ENCODE data around the gene SLC7A14.

The SLC7A14 gene

GRCh38 chr3:170496026-170496867 lies 89.6 kb downstream of the SLC7A14 start:
- no peak for DNase-seq

- no peak for DNase-seq
Observed at GRCh38 chr3:170494766-170495165, 91.1 kb downstream of the SLC7A14 start.

- DNase-seq: no peak
Observed at GRCh38 chr3:170493712-170494182, 92.1 kb downstream of the SLC7A14 start.

DNA sequence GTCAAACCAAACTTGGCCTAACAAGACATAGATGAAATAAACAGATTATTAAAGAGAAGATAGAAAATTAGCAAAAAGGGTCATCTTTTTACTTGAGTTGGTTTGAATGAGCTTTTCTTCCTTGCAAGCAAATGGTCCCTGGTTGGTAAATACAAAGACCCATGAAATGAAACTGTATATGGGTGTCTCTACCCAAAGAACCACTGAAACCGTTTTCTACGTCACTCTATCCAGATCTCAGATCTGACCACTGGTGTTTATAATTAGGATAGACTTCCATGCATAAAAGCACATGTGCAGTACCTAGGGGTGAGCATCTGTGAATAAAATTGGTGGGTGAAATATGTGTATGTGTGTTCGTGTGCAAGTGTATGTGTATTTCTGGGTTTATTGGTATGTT lies 94.0 kb downstream of the SLC7A14 start:
- no peak for DNase-seq

- DNase-seq: no peak
Observed at GRCh38 chr3:170490828-170491560, 94.9 kb downstream of the SLC7A14 start.

GRCh38 chr3:170488802-170489201 lies 97.1 kb downstream of the SLC7A14 start:
- no peak for DNase-seq

- no peak for DNase-seq
Observed at GRCh38 chr3:170487031-170487430, 98.8 kb downstream of the SLC7A14 start.

DNA sequence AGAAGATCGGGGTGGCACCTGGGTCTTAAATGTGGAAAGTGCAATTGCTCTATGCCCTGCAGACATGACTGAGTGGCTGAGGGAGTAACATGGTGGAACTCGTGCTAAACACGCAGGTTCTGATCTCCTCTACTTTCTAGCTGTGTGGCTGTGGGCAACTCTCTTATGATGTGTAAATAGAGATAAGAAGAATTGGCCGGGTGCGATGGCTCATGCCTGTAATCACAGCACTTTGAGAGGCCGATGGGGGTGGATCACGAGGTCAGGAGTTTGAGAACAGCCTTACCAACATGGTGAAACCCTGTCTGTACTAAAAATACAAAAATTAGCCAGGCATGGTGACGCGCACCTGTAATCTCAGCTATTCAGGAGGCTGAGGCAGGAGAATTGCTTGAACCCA lies 99.5 kb downstream of the SLC7A14 start:
- no peak for DNase-seq

DNA sequence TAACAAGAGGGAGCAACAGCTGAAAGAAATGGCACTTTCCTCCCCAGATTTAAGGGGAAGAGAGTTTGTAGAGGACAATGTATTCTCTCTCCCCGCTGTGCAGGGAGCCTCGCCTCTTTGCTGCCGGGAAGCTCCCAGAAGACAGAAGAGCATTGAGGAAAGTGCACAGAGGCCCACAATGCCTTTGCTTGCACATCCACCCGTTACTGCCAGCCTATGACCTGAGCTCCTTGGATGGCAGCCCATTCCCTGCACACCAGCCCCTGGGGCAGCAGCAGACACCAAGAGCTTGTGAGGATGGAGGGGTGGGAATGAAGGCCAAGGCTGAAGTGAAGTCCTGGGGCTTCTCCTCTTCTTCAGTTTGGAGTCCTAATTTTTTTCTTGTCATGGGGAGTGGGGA lies 100.2 kb downstream of the SLC7A14 start:
- DNase-seq: no peak

GRCh38 chr3:170485294-170485693 lies 100.6 kb downstream of the SLC7A14 start:
- DNase-seq: no peak

GRCh38 chr3:170484869-170485268 lies 101.0 kb downstream of the SLC7A14 start:
- DNase-seq: no peak

DNA sequence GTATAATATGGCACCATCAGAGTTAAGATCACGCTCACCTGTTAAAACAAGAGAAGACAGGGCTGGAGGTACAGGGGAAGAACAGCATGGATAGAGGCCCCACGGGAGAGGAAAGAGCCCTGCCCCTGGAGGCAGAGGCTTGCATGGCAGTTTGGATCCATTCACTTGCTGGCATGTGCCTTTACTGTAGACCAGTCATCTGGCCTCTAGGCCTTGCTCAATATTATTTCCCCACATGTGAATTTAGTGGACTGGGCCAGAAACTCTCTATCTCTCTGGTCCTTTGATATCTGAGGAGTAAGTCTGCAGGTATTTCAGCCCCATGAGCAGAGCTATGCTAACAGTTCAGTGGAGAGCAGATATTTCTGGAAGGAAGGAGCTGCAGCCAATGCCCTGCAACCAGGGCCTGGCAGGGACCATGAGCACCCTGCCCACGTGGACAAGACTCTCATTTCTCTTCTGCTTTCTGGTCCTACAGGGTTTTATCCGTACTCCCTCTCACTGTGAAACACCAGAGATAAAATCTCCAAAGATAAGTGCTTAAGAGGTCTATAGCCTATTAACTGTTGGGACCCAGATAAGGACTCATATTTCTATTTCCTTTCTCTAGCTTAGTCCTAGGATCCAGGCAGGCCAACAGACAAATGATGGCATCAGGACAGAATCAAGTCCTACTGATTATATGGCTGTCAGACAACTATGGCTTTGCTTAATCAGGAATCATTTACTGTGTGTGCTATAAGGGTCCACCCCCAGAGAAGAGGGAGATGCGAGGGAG lies 102.2 kb downstream of the SLC7A14 start:
- no peak for DNase-seq

DNA sequence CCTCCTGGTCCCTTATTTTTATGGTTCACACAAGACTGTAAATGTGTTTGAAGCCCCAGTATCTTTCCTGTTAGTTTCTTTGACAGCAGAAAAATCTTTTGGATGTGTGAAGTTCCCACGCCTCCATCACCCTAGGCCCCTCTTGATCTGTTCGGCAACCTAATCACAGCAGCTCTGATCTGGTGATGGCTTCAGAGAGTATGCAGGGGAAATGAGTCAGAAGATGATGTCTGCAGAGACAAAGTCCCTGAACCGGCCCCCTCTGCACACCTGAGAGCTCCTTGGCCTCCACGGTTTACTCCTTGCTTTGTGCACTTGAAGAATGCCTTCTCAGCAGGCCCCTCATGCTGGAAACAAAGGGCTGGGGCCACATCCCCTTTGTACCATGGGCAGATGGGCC lies 103.7 kb downstream of the SLC7A14 start:
- no peak for DNase-seq

- DNase-seq: no peak
Observed at GRCh38 chr3:170480111-170480510, 105.8 kb downstream of the SLC7A14 start.

DNA sequence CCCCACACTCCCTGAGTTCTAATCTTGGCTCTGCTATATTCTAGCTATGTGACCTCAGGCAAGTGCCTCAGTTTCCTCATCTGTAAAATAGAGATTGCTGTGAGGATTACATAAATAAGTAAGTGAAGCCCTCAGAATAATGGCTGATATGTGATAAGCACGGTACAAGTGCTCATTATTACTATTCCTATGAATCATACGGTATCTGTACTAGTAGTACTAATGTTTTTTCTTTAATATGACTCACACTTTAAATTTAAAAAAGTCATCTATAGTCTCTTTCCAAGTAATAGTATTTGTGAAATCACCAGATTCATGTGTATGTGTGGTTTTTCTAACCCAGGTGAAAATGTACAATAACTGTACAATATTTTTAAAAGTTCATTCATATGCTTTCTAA lies 108.5 kb downstream of the SLC7A14 start:
- DNase-seq: no peak

DNA sequence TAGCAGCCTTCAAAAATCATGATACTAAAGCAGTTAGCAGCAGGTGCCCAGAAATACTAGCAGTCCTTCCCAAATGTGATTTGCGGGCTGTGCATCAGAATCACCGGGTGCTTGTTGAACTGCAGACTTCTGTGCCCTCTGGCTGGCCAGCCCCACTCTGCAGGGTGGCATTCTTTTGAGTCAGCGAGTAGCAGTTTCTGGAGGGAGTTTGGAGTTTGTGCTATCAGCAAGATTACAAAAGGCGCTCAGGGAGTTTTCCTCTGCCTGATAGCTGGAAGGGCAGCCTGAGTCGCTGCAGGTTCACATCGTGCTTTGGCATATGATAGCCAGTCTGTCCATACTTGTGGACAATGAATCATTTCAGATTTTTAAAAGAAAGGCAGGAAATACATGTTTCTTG lies 109.6 kb downstream of the SLC7A14 start:
- no peak for DNase-seq

DNA sequence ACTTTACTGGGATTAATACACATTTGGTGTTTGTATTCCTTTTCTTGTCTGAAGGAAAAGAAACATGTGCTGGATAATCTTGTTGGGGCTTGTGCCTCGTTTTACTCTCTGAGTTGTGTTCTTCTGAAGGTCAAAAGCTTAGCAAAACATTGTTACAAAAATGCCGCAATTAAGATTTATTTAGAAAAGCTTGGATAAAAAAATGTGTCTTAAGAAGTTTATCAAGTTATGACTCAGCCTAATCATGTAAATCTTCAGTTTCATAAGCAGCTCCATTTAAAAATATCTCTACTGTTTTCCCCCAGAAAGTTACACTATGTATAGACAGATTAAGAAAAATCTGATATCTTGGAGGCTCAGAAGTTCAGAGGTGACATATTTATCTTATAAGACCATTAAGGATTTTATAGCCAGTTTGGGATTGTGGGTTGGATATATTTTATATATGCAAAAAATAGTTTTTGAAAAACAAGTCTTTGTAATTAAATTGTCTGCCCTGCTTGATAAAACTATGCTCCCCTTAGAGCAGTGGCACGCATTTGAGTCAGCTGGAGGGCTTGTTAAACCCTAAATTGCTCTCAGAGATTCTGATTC lies 110.7 kb downstream of the SLC7A14 start:
- no peak for DNase-seq

- no peak for DNase-seq
Observed at GRCh38 chr3:170473358-170473757, 112.5 kb downstream of the SLC7A14 start.

DNA sequence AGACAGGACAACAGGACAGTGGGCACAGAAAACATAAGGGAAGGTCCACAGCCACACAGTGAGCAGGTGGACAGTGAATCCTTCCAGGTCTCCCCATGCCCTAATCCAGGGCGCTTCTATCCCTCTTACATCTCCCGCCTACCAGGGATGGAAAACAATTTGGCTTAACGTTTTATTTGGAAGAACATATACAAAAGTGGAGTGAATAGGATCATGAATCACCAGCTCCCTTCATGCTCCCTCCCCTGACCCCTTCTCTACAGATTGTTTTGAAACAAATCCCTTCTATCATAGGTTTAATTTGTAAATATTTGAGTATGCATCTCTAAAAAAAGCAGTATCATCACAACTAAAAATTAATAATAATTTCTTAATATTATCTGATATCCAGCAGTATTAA lies 114.7 kb downstream of the SLC7A14 start:
- no peak for DNase-seq

- no peak for DNase-seq
Observed at GRCh38 chr3:170470063-170471016, 115.5 kb downstream of the SLC7A14 start.

DNA sequence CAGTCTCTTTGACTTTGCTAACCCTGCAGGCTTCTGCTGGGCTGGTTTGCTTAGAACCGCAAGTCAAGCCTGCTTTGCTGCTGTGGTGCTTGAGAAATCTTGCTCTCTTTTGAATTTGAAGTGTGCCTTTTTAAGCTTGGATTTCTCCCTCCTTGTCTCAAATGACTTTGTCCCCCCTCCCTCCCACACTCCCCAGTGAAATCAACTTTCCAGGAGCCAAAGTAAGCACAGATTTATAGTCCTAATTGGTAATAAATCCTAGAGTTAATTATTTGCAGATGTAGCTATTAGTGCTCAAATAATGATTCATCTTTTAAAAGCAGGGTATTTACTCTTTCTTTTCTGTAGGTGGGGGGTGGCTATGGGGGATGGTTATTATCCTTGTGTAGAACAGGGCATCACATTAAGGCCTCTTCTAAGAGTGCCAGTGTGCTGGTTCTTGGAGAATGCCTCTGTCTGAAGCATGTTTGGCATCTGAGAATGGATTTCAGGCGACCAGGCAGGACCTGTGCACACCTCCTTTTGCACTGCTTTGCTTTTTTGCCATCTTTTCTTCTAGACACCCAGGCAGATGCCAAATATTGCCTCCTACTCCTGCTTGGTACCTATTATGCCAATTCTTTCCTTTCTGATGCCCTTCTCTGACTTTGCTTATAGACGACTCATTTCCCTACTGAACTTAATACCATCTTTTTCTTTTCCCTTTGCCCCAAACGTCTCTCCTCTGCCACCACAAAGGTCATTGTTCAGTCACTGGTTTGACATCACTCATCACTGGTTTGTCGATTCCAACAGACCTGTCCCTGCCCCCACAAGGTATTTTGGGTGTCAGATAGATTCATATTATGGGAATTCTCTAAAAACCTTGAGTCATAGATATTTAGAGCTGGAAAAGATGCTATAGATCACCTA lies 116.5 kb downstream of the SLC7A14 start:
- DNase-seq: no peak
